K562 (cell line): ENCODE measurements around the gene PCBP3. TPM values are rescaled to one million over a fixed set of nuclear protein-coding genes. Genes with fewer than 3 reads are reported as not detected.

Source experiments
- BMI1 ChIP-seq: fragments of 150-350 bp; IDR thresholded peaks from 2 replicates; pipeline ENCODE4 v1.6.1; 2014; ENCODE audit warnings: low read length
- CBX3 ChIP-seq, 2 experiments: IDR thresholded peaks; 1 replicate in 1 of 2; 2 replicates in 1 of 2; pipeline ENCODE4 v1.6.1; 2012; ENCODE audit warnings: inconsistent platforms in 2 of 2, low read length in 2 of 2, borderline replicate concordance in 1 of 2, control low read depth in 1 of 2
- CTBP1 ChIP-seq: fragments of 450-650 bp; IDR thresholded peaks from 2 replicates; pipeline ENCODE4 v1.6.1; 2016; ENCODE audit warnings: borderline replicate concordance
- FOSL1 ChIP-seq: fragments of 200-800 bp; sonication (Bioruptor generic); conservative IDR thresholded peaks from 2 replicates; pipeline ENCODE4 v1.6.1; 2016; ENCODE audit warnings: missing genetic modification characterization, missing compliant biosample characterization
- GATA2 ChIP-seq: sonication (generic); formaldehyde crosslinking; IDR thresholded peaks from 2 replicates; pipeline ENCODE4 v1.4.0; 2020; ENCODE audit warnings: mild to moderate bottlenecking, missing genetic modification reagents
- HNRNPL ChIP-seq: fragments of 200-400 bp; formaldehyde crosslinking; IDR thresholded peaks from 2 replicates; pipeline ENCODE4 v1.6.1; 2017; ENCODE audit warnings: low read depth, mild to moderate bottlenecking, low read length
- HNRNPUL1 ChIP-seq: fragments of 200-400 bp; formaldehyde crosslinking; IDR thresholded peaks from 2 replicates; pipeline ENCODE4 v1.6.1; 2017; ENCODE audit warnings: low read length
- KAT8 ChIP-seq: fragments of 450-650 bp; IDR thresholded peaks from 2 replicates; pipeline ENCODE4 v1.6.1; 2016; ENCODE audit warnings: low read depth, mild to moderate bottlenecking
- LEF1 ChIP-seq: fragments of 450-650 bp; IDR thresholded peaks from 2 replicates; pipeline ENCODE4 v1.6.1; 2016; ENCODE audit warnings: mild to moderate bottlenecking
- MTA2 ChIP-seq: fragments of 450-650 bp; IDR thresholded peaks from 2 replicates; pipeline ENCODE4 v1.6.1; 2016; ENCODE audit warnings: low read depth
- NUFIP1 ChIP-seq: fragments of 450-650 bp; IDR thresholded peaks from 2 replicates; pipeline ENCODE4 v1.6.1; 2018; ENCODE audit not compliant: partially characterized antibody
- POLR2G ChIP-seq: fragments of 200-400 bp; formaldehyde crosslinking; IDR thresholded peaks from 2 replicates; pipeline ENCODE4 v1.6.1; 2017; ENCODE audit warnings: low read depth, mild to moderate bottlenecking, antibody characterized with exemption, low read length, moderate library complexity
- PTRF ChIP-seq: fragments of 450-650 bp; IDR thresholded peaks from 2 replicates; pipeline ENCODE4 v1.6.1; 2016; ENCODE audit warnings: mild to moderate bottlenecking, missing genetic modification characterization, missing compliant biosample characterization
- SMAD4 ChIP-seq: fragments of 250-450 bp; sonication (Bioruptor Pico); conservative IDR thresholded peaks from 2 replicates; pipeline ENCODE4 v1.8.0; 2021; ENCODE audit warnings: inconsistent platforms, mild to moderate bottlenecking, moderate library complexity
- TAF15 ChIP-seq: fragments of 200-400 bp; formaldehyde crosslinking; IDR thresholded peaks from 2 replicates; pipeline ENCODE4 v1.6.1; 2017; ENCODE audit warnings: mild to moderate bottlenecking, low read depth, low read length, moderate library complexity
- TBP ChIP-seq: optimal IDR thresholded peaks from 2 replicates; pipeline ENCODE3; 2011; ENCODE audit warnings: low read depth, low read length, improper control_type of control experiment
- YBX1 ChIP-seq: fragments of 450-650 bp; IDR thresholded peaks from 2 replicates; pipeline ENCODE4 v1.7.1; 2016; ENCODE audit warnings: mild to moderate bottlenecking
- ZBTB7A ChIP-seq: IDR thresholded peaks from 2 replicates; pipeline ENCODE4 v1.6.1; 2011; ENCODE audit warnings: low read depth, mild to moderate bottlenecking, low read length, moderate library complexity, borderline replicate concordance; ENCODE audit not compliant: control insufficient read depth
- ZNF124 ChIP-seq: sonication (generic); formaldehyde crosslinking; IDR thresholded peaks from 2 replicates; pipeline ENCODE4 v1.8.1; 2022; ENCODE audit warnings: missing genetic modification reagents
- ZNF140 ChIP-seq: fragments of 250-450 bp; sonication (Bioruptor Pico); IDR thresholded peaks from 2 replicates; pipeline ENCODE4 v1.8.0; 2021; ENCODE audit warnings: moderate library complexity, mild to moderate bottlenecking, inconsistent platforms
- ZNF143 ChIP-seq: sonication (generic); formaldehyde crosslinking; IDR thresholded peaks from 2 replicates; pipeline ENCODE4 v1.9.0; 2022; ENCODE audit warnings: mild to moderate bottlenecking, missing genetic modification reagents
- polyA plus RNA-seq, 8 experiments: library from polyadenylated mRNA; depleted of rRNA in 4 of 8; stranded (reverse) in 5 of 8; unstranded in 3 of 8; fragments of >200 nt; fragmentation: Nextera tagmentation in 2 of 8; fragmentation: Illumina TruSeq in 1 of 8; extraction: Ambion mirVana in 2 of 8; extraction: Trizol in 1 of 8; gene quantifications; 2 replicates each; pipeline versions ENCODE4 v1.2.1 to v1.2.3, GENCODE V29; 2011 to 2014; ENCODE audit warnings: inconsistent platforms in 1 of 8, missing spikeins in 1 of 8
- total RNA-seq, 7 experiments: library from RNA; depleted of rRNA in 6 of 7; stranded (reverse); fragments of >200 nt in 6 of 7; fragmentation: Illumina TruSeq in 2 of 7; extraction: Trizol in 2 of 7; gene quantifications; 2 replicates each; pipeline versions ENCODE4 v1.2.1 to v1.2.3, GENCODE V29; 2011 to 2021; ENCODE audit warnings: low replicate concordance in 1 of 7
- TF ChIP-seq, protein P1 (sequence below): fragments of 250-450 bp; sonication (Bioruptor Pico); IDR thresholded peaks from 2 replicates; pipeline ENCODE4 v1.4.0; 2020; ENCODE audit warnings: mild to moderate bottlenecking
- TF ChIP-seq, protein P2 (sequence below): fragments of 250-450 bp; sonication (Bioruptor Pico); IDR thresholded peaks from 2 replicates; pipeline ENCODE4 v1.5.0; 2022; ENCODE audit warnings: mild to moderate bottlenecking
- TF ChIP-seq, protein P3 (sequence below): fragments of 450-650 bp; IDR thresholded peaks from 2 replicates; pipeline ENCODE4 v1.6.1; 2016; ENCODE audit warnings: mild to moderate bottlenecking

The PCBP3 gene
- total and polyA plus RNA-seq, 9 of the 15 experiments (the other 6 are each of a cell fraction or from before 2014, with no cell fraction given): 0.18 TPM; not detected in 8

DNA sequence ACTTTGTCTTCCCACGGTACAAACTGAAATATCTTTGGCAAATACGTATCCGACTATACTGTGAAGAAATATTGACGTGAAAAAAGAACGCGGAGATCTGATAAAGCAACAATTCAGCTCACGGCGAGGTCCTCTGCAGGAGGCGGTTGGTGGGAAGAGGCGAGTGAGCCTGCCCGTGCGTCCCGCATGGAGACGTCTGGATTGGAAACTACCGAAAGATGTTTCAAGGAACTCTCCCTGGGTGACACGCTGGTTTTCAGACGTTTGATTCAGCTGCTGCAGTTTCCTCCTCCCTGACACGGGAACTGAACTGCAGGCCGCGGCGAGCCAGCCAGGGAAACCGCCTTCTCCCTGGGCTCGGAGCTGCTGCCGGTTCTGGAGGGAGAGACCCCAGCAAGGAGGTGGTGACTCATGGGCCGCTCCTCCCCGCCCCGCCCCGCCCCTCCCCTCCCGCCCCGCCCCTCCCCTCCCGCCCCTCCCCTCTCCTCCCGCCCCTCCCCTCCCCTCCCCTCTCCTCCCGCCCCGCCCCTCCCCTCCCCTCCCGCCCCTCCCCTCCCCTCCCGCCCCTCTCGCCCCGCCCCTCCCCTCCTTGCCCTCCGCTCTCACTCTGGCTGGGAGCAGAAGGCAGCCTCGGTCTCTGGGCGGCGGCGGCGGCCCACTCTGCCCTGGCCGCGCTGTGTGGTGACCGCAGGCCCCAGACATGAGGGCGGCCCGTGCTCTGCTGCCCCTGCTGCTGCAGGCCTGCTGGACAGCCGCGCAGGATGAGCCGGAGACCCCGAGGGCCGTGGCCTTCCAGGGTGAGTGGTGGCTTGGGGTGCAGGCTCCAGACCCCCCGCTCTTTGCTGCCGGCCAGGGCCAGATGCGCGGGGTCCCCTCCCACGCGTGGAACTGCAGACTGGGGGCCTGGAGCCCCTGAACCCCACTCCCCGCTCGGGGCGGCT is 337.9 kb downstream of the PCBP3 start, which contains the start of gene COL6A1 (continued):
- TF ChIP-seq ZNF140 (no peak), SMAD4 (no peak), CTBP1 (no peak), LEF1 (no peak), FOSL1 (tag) (peak; percentile 66), ZNF143 (CRISPR knock-in tag) (no peak), PTRF (tag) (no peak), HNRNPUL1 (no peak), GATA2 (CRISPR knock-in tag) (0 out of 2 replicates have a peak, but pooled peaks have one; percentile 37), TAF15 (no peak), KAT8 (no peak), NUFIP1 (no peak), POLR2G (0 out of 2 replicates have a peak, but pooled peaks have one; percentile 27), ZBTB7A (peak; percentile 63; the same call in 1 of the 2 replicates), MTA2 (no peak), YBX1 (no peak), ZNF124 (CRISPR knock-in tag) (no peak), TBP (peak; percentile 37), HNRNPL (no peak), BMI1 (no peak), CBX3 (IDR thresholded peaks at IDR 0.05; ENCODE audit: borderline replicate concordance in 1 of 2, low read length in 2 of 2) (no peak)
- TF ChIP-seq, protein P1, sequence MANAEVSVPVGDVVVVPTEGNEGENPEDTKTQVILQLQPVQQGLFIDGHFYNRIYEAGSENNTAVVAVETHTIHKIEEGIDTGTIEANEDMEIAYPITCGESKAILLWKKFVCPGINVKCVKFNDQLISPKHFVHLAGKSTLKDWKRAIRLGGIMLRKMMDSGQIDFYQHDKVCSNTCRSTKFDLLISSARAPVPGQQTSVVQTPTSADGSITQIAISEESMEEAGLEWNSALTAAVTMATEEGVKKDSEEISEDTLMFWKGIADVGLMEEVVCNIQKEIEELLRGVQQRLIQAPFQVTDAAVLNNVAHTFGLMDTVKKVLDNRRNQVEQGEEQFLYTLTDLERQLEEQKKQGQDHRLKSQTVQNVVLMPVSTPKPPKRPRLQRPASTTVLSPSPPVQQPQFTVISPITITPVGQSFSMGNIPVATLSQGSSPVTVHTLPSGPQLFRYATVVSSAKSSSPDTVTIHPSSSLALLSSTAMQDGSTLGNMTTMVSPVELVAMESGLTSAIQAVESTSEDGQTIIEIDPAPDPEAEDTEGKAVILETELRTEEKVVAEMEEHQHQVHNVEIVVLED (CRISPR knock-in tag): no peak
- TF ChIP-seq, protein P2, sequence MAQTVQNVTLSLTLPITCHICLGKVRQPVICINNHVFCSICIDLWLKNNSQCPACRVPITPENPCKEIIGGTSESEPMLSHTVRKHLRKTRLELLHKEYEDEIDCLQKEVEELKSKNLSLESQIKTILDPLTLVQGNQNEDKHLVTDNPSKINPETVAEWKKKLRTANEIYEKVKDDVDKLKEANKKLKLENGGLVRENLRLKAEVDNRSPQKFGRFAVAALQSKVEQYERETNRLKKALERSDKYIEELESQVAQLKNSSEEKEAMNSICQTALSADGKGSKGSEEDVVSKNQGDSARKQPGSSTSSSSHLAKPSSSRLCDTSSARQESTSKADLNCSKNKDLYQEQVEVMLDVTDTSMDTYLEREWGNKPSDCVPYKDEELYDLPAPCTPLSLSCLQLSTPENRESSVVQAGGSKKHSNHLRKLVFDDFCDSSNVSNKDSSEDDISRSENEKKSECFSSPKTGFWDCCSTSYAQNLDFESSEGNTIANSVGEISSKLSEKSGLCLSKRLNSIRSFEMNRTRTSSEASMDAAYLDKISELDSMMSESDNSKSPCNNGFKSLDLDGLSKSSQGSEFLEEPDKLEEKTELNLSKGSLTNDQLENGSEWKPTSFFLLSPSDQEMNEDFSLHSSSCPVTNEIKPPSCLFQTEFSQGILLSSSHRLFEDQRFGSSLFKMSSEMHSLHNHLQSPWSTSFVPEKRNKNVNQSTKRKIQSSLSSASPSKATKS (CRISPR knock-in tag): no peak
- TF ChIP-seq, protein P3, sequence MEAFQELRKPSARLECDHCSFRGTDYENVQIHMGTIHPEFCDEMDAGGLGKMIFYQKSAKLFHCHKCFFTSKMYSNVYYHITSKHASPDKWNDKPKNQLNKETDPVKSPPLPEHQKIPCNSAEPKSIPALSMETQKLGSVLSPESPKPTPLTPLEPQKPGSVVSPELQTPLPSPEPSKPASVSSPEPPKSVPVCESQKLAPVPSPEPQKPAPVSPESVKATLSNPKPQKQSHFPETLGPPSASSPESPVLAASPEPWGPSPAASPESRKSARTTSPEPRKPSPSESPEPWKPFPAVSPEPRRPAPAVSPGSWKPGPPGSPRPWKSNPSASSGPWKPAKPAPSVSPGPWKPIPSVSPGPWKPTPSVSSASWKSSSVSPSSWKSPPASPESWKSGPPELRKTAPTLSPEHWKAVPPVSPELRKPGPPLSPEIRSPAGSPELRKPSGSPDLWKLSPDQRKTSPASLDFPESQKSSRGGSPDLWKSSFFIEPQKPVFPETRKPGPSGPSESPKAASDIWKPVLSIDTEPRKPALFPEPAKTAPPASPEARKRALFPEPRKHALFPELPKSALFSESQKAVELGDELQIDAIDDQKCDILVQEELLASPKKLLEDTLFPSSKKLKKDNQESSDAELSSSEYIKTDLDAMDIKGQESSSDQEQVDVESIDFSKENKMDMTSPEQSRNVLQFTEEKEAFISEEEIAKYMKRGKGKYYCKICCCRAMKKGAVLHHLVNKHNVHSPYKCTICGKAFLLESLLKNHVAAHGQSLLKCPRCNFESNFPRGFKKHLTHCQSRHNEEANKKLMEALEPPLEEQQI: no peak
